Measurements from ENCODE around the gene CCNQ. TPM values are rescaled to one million over a fixed set of nuclear protein-coding genes. Genes with fewer than 3 reads are reported as not detected.

Gene CCNQ
- total RNA-seq, 1 experiment from 2014 or later = 20.3 TPM

- Histone ChIP-seq H3K9ac (ENCODE audit: low read length) (no peak overlapping the region), H2AFZ (ENCODE audit: low read depth, low read length, poor library complexity, severe bottlenecking) (no peak overlapping the region), H3K27me3 (ENCODE audit: insufficient read depth, low read length) (no peaks in the 10 kb centered on the region), H3K4me2 (ENCODE audit: low read length) (no peak overlapping the region), H3K27ac (ENCODE audit: low read depth, low read length) (no peak overlapping the region), H3K9me3 (ENCODE audit: control insufficient read depth in 1 of 2, insufficient read depth in 1 of 2, low read depth in 1 of 2, low read length in 2 of 2) (no peaks in the 10 kb centered on the region), H3K4me3 (replicated peaks in 1 of 2; ENCODE audit: low read depth in 1 of 2, low read length in 2 of 2) (no peak overlapping the region), H3K9me2 (ENCODE audit: insufficient read depth) (no peaks in the 10 kb centered on the region), H3K36me3 (ENCODE audit: control insufficient read depth in 1 of 2, insufficient read depth in 2 of 2, low read length in 2 of 2) (no peaks in the 10 kb centered on the region), H3K4me1 (ENCODE audit: control insufficient read depth in 1 of 2, insufficient read depth in 2 of 2, low read length in 2 of 2) (peaks cover 0 to 3% of the 10 kb centered on the region in 2 experiments; a peak in 1 of 4 replicates), H3K79me2 (ENCODE audit: insufficient read depth, low read length) (no peaks in the 10 kb centered on the region), H4K20me1 (ENCODE audit: insufficient read depth) (no peaks in the 10 kb centered on the region)
- BruUV-seq (replicated peaks) = no TSS peak
- ChIA-PET POLR2A (no interaction called here), CTCF (no interaction called here), RAD21 (ENCODE audit: low non-redundant PET in 1 of 2, low total read pairs in 2 of 2, uncharacterized antibody in 2 of 2, unreplicated experiment in 2 of 2) (no interaction called here)
- DNase-seq (ENCODE audit: low read depth, low spot score) (no peak), ATAC-seq (no peak)
- TF ChIP-seq, protein P1, sequence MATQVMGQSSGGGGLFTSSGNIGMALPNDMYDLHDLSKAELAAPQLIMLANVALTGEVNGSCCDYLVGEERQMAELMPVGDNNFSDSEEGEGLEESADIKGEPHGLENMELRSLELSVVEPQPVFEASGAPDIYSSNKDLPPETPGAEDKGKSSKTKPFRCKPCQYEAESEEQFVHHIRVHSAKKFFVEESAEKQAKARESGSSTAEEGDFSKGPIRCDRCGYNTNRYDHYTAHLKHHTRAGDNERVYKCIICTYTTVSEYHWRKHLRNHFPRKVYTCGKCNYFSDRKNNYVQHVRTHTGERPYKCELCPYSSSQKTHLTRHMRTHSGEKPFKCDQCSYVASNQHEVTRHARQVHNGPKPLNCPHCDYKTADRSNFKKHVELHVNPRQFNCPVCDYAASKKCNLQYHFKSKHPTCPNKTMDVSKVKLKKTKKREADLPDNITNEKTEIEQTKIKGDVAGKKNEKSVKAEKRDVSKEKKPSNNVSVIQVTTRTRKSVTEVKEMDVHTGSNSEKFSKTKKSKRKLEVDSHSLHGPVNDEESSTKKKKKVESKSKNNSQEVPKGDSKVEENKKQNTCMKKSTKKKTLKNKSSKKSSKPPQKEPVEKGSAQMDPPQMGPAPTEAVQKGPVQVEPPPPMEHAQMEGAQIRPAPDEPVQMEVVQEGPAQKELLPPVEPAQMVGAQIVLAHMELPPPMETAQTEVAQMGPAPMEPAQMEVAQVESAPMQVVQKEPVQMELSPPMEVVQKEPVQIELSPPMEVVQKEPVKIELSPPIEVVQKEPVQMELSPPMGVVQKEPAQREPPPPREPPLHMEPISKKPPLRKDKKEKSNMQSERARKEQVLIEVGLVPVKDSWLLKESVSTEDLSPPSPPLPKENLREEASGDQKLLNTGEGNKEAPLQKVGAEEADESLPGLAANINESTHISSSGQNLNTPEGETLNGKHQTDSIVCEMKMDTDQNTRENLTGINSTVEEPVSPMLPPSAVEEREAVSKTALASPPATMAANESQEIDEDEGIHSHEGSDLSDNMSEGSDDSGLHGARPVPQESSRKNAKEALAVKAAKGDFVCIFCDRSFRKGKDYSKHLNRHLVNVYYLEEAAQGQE (IDR thresholded peaks at IDR 0.05; ENCODE audit: low read depth) = no peak
- no peak for TF ChIP-seq SP1 (IDR thresholded peaks at IDR 0.05; ENCODE audit: low read depth)
- TF ChIP-seq SIN3A (IDR thresholded peaks at IDR 0.05; ENCODE audit: low read depth) = no peak
- TF ChIP-seq MAX (IDR thresholded peaks at IDR 0.05) = no peak
- TF ChIP-seq EZH2 (IDR thresholded peaks at IDR 0.05) = no peak
- TF ChIP-seq ZNF274 (IDR thresholded peaks at IDR 0.05; ENCODE audit: low read depth, low read length) = no peak
- TF ChIP-seq CEBPB (IDR thresholded peaks at IDR 0.05; ENCODE audit: low read depth) = no peak
- no peak for TF ChIP-seq CBX3 (IDR thresholded peaks at IDR 0.05; ENCODE audit: low read depth)
- TF ChIP-seq YY1 (IDR thresholded peaks at IDR 0.05; ENCODE audit: extremely low read depth, insufficient replicate concordance, low read depth, low read length) = no peak
- no peak for TF ChIP-seq POLR2A (IDR thresholded peaks at IDR 0.05; ENCODE audit: borderline replicate concordance, extremely low read depth, insufficient read depth, insufficient read length)
- no peak for TF ChIP-seq ZBTB33 (IDR thresholded peaks at IDR 0.05; ENCODE audit: extremely low read depth, insufficient replicate concordance, low read length)
- TF ChIP-seq, protein P2, sequence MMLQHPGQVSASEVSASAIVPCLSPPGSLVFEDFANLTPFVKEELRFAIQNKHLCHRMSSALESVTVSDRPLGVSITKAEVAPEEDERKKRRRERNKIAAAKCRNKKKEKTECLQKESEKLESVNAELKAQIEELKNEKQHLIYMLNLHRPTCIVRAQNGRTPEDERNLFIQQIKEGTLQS (IDR thresholded peaks at IDR 0.05) = no peak
- TF ChIP-seq EZH2phosphoT487 (IDR thresholded peaks at IDR 0.05; ENCODE audit: borderline replicate concordance) = no peak
- no peak for TF ChIP-seq SRF (IDR thresholded peaks at IDR 0.05; ENCODE audit: low read depth)
- no peak for TF ChIP-seq TCF7L2 (IDR thresholded peaks at IDR 0.05; ENCODE audit: borderline replicate concordance, extremely low read depth, insufficient read depth, insufficient read length)
- TF ChIP-seq JUND (IDR thresholded peaks at IDR 0.05) = no peak
- TF ChIP-seq CTCF (IDR thresholded peaks at IDR 0.05 in 2 of 3, conservative IDR thresholded peaks at IDR 0.05 in 1 of 3; ENCODE audit: borderline replicate concordance in 1 of 3, insufficient read depth in 1 of 3, low read depth in 2 of 3, low read length in 2 of 3) = no peak
- no peak for TF ChIP-seq FOSL1 (IDR thresholded peaks at IDR 0.05; ENCODE audit: low read depth)
- TF ChIP-seq POLR2AphosphoS5 (IDR thresholded peaks at IDR 0.05; ENCODE audit: low read depth, low read length) = no peak
- intact Hi-C loops (cut with micrococcal nuclease) = no loop called here
These were observed 54.2 kb downstream of the CCNQ start for GRCh38 chrX:153544727-153545126.
